OCI-LY3 (cell line): Measurements from ENCODE around the gene TTC39A.
A peak's percentile ranks its signal among the peaks of the same experiment; 100 is the strongest.

Experiments used
- H2AFZ ChIP-seq: fragments of 200-600, 300-600 bp; shearing (Covaris generic); 2 replicates; pipeline ENCODE4 v1.6.0; 2014; ENCODE audit warnings: antibody characterized with exemption, low read depth, low read length
- H3K27ac ChIP-seq: fragments of 200-600, 300-600 bp; sonication (generic); 2 replicates; pipeline ENCODE4 v1.5.1; 2014; ENCODE audit warnings: mild to moderate bottlenecking, low read length, moderate library complexity, mixed read lengths
- H3K27me3 ChIP-seq: fragments of 200-600, 300-600 bp; sonication (generic); 2 replicates; pipeline ENCODE4 v1.6.1; 2014; ENCODE audit warnings: low read depth, low read length, mixed read lengths
- H3K36me3 ChIP-seq: fragments of 200-600, 300-600 bp; sonication (generic); replicated peaks from 2 replicates; pipeline ENCODE3; 2014; ENCODE audit warnings: low read depth, low read length, mixed read lengths
- H3K4me1 ChIP-seq: fragments of 300-600, 200-600 bp; sonication (generic); 2 replicates; pipeline ENCODE4 v1.6.1; 2014; ENCODE audit warnings: low read length, mixed read lengths
- H3K4me2 ChIP-seq: fragments of 200-600, 300-600 bp; sonication (generic); 2 replicates; pipeline ENCODE4 v1.6.1; 2014; ENCODE audit warnings: low read length, mixed read lengths
- H3K4me3 ChIP-seq: fragments of 300-600, 200-600 bp; sonication (generic); 2 replicates; pipeline ENCODE4 v1.5.1; 2014; ENCODE audit warnings: antibody characterized with exemption, mild to moderate bottlenecking, low read length, moderate library complexity
- H3K79me2 ChIP-seq: fragments of 300-600, 200-600 bp; shearing (Covaris generic); 2 replicates; pipeline ENCODE4 v1.6.1; 2014; ENCODE audit warnings: mild to moderate bottlenecking, low read length, mixed read lengths
- H3K9ac ChIP-seq: fragments of 300-600, 200-600 bp; shearing (Covaris generic); 2 replicates; pipeline ENCODE4 v1.6.0; 2014; ENCODE audit warnings: mild to moderate bottlenecking, low read length, moderate library complexity
- H3K9me3 ChIP-seq: fragments of 200-600, 300-600 bp; shearing (Covaris generic); 2 replicates; pipeline ENCODE4 v1.6.1; 2014; ENCODE audit warnings: low read length, mixed read lengths; ENCODE audit not compliant: insufficient read depth
- H4K20me1 ChIP-seq: fragments of 200-600, 300-600 bp; sonication (generic); 2 replicates; pipeline ENCODE4 v1.6.1; 2016; ENCODE audit warnings: low read length, mixed read lengths; ENCODE audit not compliant: insufficient read depth
- EZH2phosphoT487 ChIP-seq: fragments of 200-600 bp; shearing (Covaris generic); IDR thresholded peaks from 2 replicates; pipeline ENCODE4 v1.6.1; 2018; ENCODE audit warnings: antibody characterized with exemption, mixed run types, low read depth
- TF ChIP-seq, protein P1 (sequence below): fragments of 200-600, 300-600 bp; sonication (generic); IDR thresholded peaks from 2 replicates; pipeline ENCODE4 v1.5.1; 2014; ENCODE audit warnings: antibody characterized with exemption, low read length, low read depth

Gene TTC39A

DNA sequence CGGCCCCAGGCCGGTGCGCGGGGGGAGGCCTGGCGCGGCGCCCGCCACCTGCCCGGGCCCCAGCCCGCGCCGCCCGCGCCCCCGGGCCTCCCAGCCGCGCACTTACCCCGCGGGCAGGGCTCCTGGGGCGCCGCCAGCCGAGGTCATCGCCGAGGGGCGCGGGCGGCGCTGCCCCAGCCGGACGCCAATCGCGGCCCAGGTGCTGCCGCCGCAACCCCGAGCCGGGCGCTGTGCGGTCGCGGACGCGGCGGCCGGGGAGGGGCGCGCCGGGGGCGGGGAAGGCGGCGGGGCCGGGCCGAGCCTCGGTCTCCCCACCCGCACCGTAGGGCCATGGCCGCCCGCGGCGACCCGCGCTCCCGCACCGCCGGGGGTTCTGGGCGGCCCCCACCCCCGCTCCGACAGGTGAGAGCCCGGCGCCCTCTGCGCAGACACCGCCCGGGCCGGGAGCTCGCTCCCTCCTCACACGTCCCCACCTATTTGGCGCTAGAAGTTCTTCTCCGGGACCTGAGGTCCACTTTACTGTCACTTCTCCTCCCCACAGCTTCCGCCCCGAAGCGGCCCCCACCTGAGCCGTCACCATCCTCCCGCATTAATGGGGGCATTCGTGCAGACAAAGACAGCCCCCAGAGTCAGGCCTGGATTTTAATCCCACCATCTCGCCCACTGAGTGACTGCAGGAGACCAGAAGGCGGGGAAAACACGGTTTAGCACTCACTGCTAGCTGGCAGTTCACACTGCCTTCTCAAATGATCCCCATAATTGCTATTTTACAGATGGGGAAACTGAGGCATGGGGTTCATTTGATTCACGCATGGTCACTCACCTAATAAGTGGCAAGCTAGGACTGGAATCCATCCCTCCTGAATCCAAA lies at the start of gene TTC39A:
Gene TTC39A, minus strand, starts transcription at position 232 of the 871 bp plus-strand sequence. Its CDS starts 85 bp downstream, at position 147.
- H3K9ac ChIP-seq, result peak within 1 kb of the TSS; percentile 62
- peak within 1 kb of the TSS; percentile 96 for H3K4me2 ChIP-seq
- no peak for TF ChIP-seq EZH2phosphoT487
- TF ChIP-seq, protein P1, sequence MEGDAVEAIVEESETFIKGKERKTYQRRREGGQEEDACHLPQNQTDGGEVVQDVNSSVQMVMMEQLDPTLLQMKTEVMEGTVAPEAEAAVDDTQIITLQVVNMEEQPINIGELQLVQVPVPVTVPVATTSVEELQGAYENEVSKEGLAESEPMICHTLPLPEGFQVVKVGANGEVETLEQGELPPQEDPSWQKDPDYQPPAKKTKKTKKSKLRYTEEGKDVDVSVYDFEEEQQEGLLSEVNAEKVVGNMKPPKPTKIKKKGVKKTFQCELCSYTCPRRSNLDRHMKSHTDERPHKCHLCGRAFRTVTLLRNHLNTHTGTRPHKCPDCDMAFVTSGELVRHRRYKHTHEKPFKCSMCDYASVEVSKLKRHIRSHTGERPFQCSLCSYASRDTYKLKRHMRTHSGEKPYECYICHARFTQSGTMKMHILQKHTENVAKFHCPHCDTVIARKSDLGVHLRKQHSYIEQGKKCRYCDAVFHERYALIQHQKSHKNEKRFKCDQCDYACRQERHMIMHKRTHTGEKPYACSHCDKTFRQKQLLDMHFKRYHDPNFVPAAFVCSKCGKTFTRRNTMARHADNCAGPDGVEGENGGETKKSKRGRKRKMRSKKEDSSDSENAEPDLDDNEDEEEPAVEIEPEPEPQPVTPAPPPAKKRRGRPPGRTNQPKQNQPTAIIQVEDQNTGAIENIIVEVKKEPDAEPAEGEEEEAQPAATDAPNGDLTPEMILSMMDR, result no peak
- no peak within 1 kb of the TSS for H3K27ac ChIP-seq
- no peaks in the 10 kb centered on the region for H4K20me1 ChIP-seq
- H3K36me3 ChIP-seq, result no peaks in the 10 kb centered on the region
- H3K4me1 ChIP-seq, result peaks cover 11% of the 10 kb centered on the region
- 0 out of 2 replicates have a peak, but pooled peaks cover 6% of the 10 kb centered on the region for H3K27me3 ChIP-seq
- H3K79me2 ChIP-seq, result no peaks in the 10 kb centered on the region
- peak within 1 kb of the TSS; percentile 87 for H3K4me3 ChIP-seq
- H3K9me3 ChIP-seq, result no peaks in the 10 kb centered on the region
- H2AFZ ChIP-seq, result peak within 1 kb of the TSS; percentile 60

DNA sequence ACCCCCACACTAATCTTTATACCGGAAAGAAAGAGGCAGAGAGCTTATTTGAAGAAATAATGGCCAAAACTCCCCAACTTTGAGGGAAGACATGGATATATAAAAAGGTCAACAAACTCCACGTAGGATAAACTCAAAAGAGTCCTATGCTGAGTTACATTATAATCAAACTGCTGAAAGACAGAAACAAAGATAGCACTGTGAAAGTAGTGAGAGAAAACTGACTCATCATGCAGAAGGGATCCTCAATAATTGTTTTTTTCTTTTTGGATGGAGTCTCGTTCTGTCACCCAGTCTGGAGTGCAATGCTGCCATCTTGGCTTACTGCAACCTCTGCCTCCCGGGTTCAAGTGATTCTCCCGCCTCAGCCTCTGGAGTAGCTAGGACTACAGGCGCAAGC lies 48.5 kb upstream of the TTC39A start:
- H4K20me1 ChIP-seq, result no peaks in the 10 kb centered on the region
- no peak overlapping the region for H3K4me3 ChIP-seq
- H3K36me3 ChIP-seq, result peaks cover 2% of the 10 kb centered on the region
- no peaks in the 10 kb centered on the region for H3K27me3 ChIP-seq
- H3K9me3 ChIP-seq, result no peaks in the 10 kb centered on the region
- H3K27ac ChIP-seq, result no peak overlapping the region
- no peaks in the 10 kb centered on the region for H3K4me1 ChIP-seq
- no peak for TF ChIP-seq EZH2phosphoT487
- TF ChIP-seq, protein P1, result no peak
- no peak overlapping the region for H3K4me2 ChIP-seq
- no peak overlapping the region for H2AFZ ChIP-seq
- H3K9ac ChIP-seq, result no peak overlapping the region
- no peaks in the 10 kb centered on the region for H3K79me2 ChIP-seq

DNA sequence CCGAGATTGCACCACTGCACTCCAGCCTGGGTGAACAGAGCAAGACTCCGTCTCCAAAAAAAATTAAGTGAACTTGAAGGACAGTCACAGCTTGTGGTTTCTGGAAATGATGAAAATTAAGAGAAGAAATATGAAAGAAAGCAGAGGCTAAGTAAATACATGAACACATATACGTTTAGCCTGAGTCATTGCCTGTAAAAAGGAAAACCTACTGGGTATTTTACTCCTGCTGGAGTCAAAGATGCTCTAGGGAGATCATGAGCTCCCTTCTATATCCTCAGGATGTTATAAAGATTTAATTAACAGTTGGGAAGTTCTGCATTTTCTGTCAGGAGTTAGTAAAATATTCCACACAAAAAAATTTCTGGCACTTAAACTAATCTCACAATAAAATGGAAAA lies 43.5 kb upstream of the TTC39A start:
- Histone ChIP-seq H3K4me2 (no peak overlapping the region), H3K9me3 (no peaks in the 10 kb centered on the region), H3K27ac (no peak overlapping the region), H3K36me3 (peaks cover 4% of the 10 kb centered on the region), H3K4me1 (no peaks in the 10 kb centered on the region), H2AFZ (no peak overlapping the region), H3K4me3 (no peak overlapping the region), H3K79me2 (no peaks in the 10 kb centered on the region), H3K9ac (no peak overlapping the region), H4K20me1 (no peaks in the 10 kb centered on the region), H3K27me3 (no peaks in the 10 kb centered on the region)
- no peak for TF ChIP-seq EZH2phosphoT487
- TF ChIP-seq, protein P1, result no peak

DNA sequence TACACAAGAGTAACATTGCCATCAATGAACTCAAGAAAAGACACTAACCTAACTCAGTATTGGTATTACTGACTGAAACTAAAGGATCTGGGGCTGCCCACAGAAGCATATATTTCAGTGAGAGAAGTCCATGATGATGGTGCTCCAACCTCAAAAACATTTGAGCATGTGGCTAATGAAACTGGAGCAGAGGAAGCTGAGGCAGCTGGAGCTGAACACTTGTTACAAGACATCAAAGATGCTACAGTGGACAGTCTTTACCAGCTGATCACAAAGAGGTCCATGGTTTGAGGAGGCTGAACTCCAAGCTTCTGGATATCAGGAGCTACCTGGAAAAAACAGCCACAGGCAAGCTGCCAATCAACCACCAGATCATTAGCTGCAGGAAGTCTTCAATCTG lies 42.2 kb upstream of the TTC39A start:
- Histone ChIP-seq H2AFZ (no peak overlapping the region), H3K79me2 (no peaks in the 10 kb centered on the region), H3K4me3 (no peak overlapping the region), H3K27me3 (no peaks in the 10 kb centered on the region), H4K20me1 (no peaks in the 10 kb centered on the region), H3K27ac (no peak overlapping the region), H3K4me1 (no peaks in the 10 kb centered on the region), H3K9ac (no peak overlapping the region), H3K36me3 (peaks cover 4% of the 10 kb centered on the region), H3K9me3 (no peaks in the 10 kb centered on the region), H3K4me2 (no peak overlapping the region)
- no peak for TF ChIP-seq EZH2phosphoT487
- TF ChIP-seq, protein P1, result no peak
